Prostate gland (tissue), 2 donors: ENCODE measurements around the gene ERG28. TPM values are rescaled to one million over a fixed set of nuclear protein-coding genes. Genes with fewer than 3 reads are reported as not detected.

ENCODE experiments used
- DNase-seq: peaks from one replicate; pipeline ENCODE4 v3.0.0-alpha.2; 2019; ENCODE audit warnings: low spot score
- H3K27ac ChIP-seq, 2 donors: fragments of 200-600 bp; sonication (generic); 2 replicates each; pipeline ENCODE4 v1.5.1; 2017 to 2019
- H3K27me3 ChIP-seq: fragments of 200-600 bp; sonication (generic); replicated peaks from 2 replicates; pipeline ENCODE4 v1.5.1; 2019; ENCODE audit not compliant: insufficient read depth
- H3K36me3 ChIP-seq, 2 donors: fragments of 200-600 bp; sonication (generic); 1 replicate in 1 of 2; 2 replicates in 1 of 2; pipeline versions ENCODE4 v1.5.1 to v1.8.1; 2017 to 2019
- H3K4me1 ChIP-seq: fragments of 200-600 bp; sonication (generic); replicated peaks from 2 replicates; pipeline ENCODE4 v1.5.1; 2019
- H3K4me3 ChIP-seq, 2 donors: fragments of 200-600 bp; sonication (generic); 2 replicates each; pipeline ENCODE4 v1.5.1; 2017 to 2019
- H3K9me3 ChIP-seq: fragments of 200-600 bp; sonication (generic); 2 replicates; pipeline ENCODE4 v1.5.1; 2017
- CTCF ChIP-seq, 4 experiments: fragments of 200-600 bp in 2 of 4; fragments of 450-650 bp in 2 of 4; sonication (generic) in 2 of 4; IDR thresholded peaks; 1 replicate in 3 of 4; 2 replicates in 1 of 4; pipeline ENCODE4 v1.5.1; 2016 to 2019; ENCODE audit warnings: antibody characterized with exemption in 4 of 4, mild to moderate bottlenecking in 2 of 4, moderate library complexity in 2 of 4
- POLR2A ChIP-seq: fragments of 450-650 bp; IDR thresholded peaks from one replicate; pipeline ENCODE4 v1.6.1; 2016; ENCODE audit warnings: antibody characterized with exemption, mild to moderate bottlenecking
- POLR2AphosphoS5 ChIP-seq: sonication (generic); formaldehyde crosslinking; IDR thresholded peaks from one replicate; pipeline ENCODE4 v1.6.1; 2017; ENCODE audit warnings: antibody characterized with exemption
- WGBS: methylation state at CpG from one replicate; pipeline ENCODE4 v1.1.5; 2018; 5-methylcytosine and 5-hydroxymethylcytosine counted together
- intact Hi-C: fragments of 100-400 bp; cut with DNase I; formaldehyde crosslinking; loops from one replicate; pipeline ENCODE4 v1.14.2; 2022
- total RNA-seq, 2 donors: library from RNA; depleted of rRNA; stranded (reverse); fragments of >200 nt; gene quantifications; one replicate each; pipeline ENCODE4 v1.1.0, GENCODE V29; 2016

The ERG28 gene
- total RNA-seq, 2 donors from 2014 or later: 16.7 to 54.6 TPM

- WGBS: 80% methylated on average over 2 of the region's 2 CpGs
- TF ChIP-seq POLR2A (no peak), CTCF (IDR thresholded peaks at IDR 0.05) (no peak), POLR2AphosphoS5 (no peak)
- DNase-seq: no peak
Observed at GRCh38 chr14:75675265-75675960, 14.7 kb upstream of the ERG28 start.

GRCh38 chr14:75673345-75674035, 12.8 kb upstream of the ERG28 start:
- H3K4me1 ChIP-seq: no peaks in the 10 kb centered on the region
- H3K9me3 ChIP-seq: no peaks in the 10 kb centered on the region
- no peaks in the 10 kb centered on the region for H3K27me3 ChIP-seq
- H3K4me3 ChIP-seq: no peak overlapping the region
- no peak for DNase-seq
- TF ChIP-seq POLR2AphosphoS5: no peak
- TF ChIP-seq CTCF (IDR thresholded peaks at IDR 0.05): no peak
- no peak for TF ChIP-seq POLR2A
- no peak overlapping the region for H3K27ac ChIP-seq
- 96% methylated on average over 4 of the region's 4 CpGs for WGBS
- no peaks in the 10 kb centered on the region for H3K36me3 ChIP-seq
- intact Hi-C loops: no loop called here

More at GRCh38 chr14:75675265-75675960, 14.7 kb upstream of the ERG28 start:
- Histone ChIP-seq H3K4me3 (no peak overlapping the region), H3K4me1 (no peaks in the 10 kb centered on the region), H3K9me3 (no peaks in the 10 kb centered on the region), H3K36me3 (no peaks in the 10 kb centered on the region), H3K27me3 (no peaks in the 10 kb centered on the region), H3K27ac (no peak overlapping the region)
- intact Hi-C loops: no loop called here

GRCh38 chr14:75672605-75673192, 12.0 kb upstream of the ERG28 start:
- Histone ChIP-seq H3K27me3 (no peaks in the 10 kb centered on the region), H3K4me1 (no peaks in the 10 kb centered on the region), H3K27ac (no peak overlapping the region), H3K4me3 (no peak overlapping the region), H3K36me3 (no peaks in the 10 kb centered on the region), H3K9me3 (no peaks in the 10 kb centered on the region)
- no peak for DNase-seq
- intact Hi-C loops: no loop called here
- 100% methylated on average over 1 of the region's 1 CpG for WGBS
- TF ChIP-seq POLR2AphosphoS5 (no peak), CTCF (IDR thresholded peaks at IDR 0.05) (no peak), POLR2A (no peak)

- Histone ChIP-seq H3K4me3 (no peak overlapping the region), H3K27ac (no peak overlapping the region), H3K9me3 (no peaks in the 10 kb centered on the region), H3K36me3 (no peaks in the 10 kb centered on the region), H3K27me3 (no peaks in the 10 kb centered on the region), H3K4me1 (no peaks in the 10 kb centered on the region)
- intact Hi-C loops: no loop called here
- DNase-seq: no peak
- no peak for TF ChIP-seq POLR2A
- TF ChIP-seq CTCF (IDR thresholded peaks at IDR 0.05): no peak
- TF ChIP-seq POLR2AphosphoS5: no peak
- 70% methylated on average over 2 of the region's 2 CpGs for WGBS
Observed at GRCh38 chr14:75667099-75667765, 6.6 kb upstream of the ERG28 start.
